Frontal cortex (tissue), 4 donors: Measurements from ENCODE around the gene POU2F2. TPM values are rescaled to one million over a fixed set of nuclear protein-coding genes. Genes with fewer than 3 reads are reported as not detected.

Experiments used
- DNase-seq, 2 donors: peaks; one replicate each; pipeline ENCODE4 v3.0.0; 2012; ENCODE audit warnings: low spot score in 2 of 2
- FAIRE-seq: peaks from 2 replicates; lab custom pipeline; 2012; peaks lifted over from hg19 to GRCh38; lab: Jason Lieb, UNC
- small RNA-seq: library from RNA; depleted of rRNA; stranded (forward); fragments of <200 nt; gene quantifications from one replicate; pipeline ENCODE3, GENCODE V24; 2014
- total RNA-seq: library from RNA; depleted of rRNA; stranded (reverse); fragments of >200 nt; gene quantifications from one replicate; pipeline ENCODE4 v1.2.3, GENCODE V29; 2014
- donor health status: control.
- donor health status: control.
- donor health status: control.

POU2F2 gene
- total RNA-seq, 1 donor from 2014 or later: 2.9 TPM

DNA sequence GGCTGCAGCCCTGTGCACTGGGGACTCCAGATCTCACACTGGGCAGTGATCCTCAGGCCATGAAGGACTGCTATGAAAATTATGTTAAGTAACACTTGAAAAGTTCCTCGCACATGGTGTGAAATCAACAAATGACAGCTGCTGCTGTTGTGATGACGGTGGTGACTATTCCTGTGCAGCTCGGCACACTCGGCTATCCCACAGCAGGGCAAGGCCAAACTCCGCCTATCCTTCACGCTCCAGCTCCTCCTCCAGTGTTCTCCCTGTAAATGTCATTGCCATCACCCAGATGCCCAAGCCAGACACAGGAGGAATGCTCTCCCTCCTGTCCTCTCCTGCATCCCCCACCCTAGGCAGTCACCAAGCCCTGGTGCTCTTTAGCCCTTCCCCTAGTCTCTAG lies 93.6 kb downstream of the POU2F2 start:
- DNase-seq (no peak), FAIRE-seq (no peak)

- no peak for DNase-seq
- FAIRE-seq: no peak
These were observed 94.6 kb downstream of the POU2F2 start for GRCh38 chr19:42037649-42038048.

Small RNA genes within 50 kb of the gene (small RNA-seq; reads per million reads assigned to genes)
- gene MIR4323: not detected

Other genes with a start within 250 kb of the POU2F2 start
- gene ARHGEF1, start 249.3 kb downstream of the POU2F2 start, total RNA-seq: 10.2 TPM
- not detected for gene ERFL, start 204.0 kb downstream of the POU2F2 start, total RNA-seq
- 90.9 TPM for gene RABAC1, start 173.1 kb downstream of the POU2F2 start, total RNA-seq
- 149 TPM for gene ATP1A3, start 138.2 kb downstream of the POU2F2 start, total RNA-seq
- gene GRIK5, start 62.2 kb downstream of the POU2F2 start, total RNA-seq: 13.9 TPM
- gene ZNF574, start 56.3 kb downstream of the POU2F2 start, total RNA-seq: 13.5 TPM
- 20.0 TPM for gene DEDD2, start 85.2 kb upstream of the POU2F2 start, total RNA-seq
- 4.1 TPM for gene ZNF526, start 87.9 kb upstream of the POU2F2 start, total RNA-seq
- gene GSK3A, start 110.2 kb upstream of the POU2F2 start, total RNA-seq: 16.3 TPM
- gene ERF, start 122.7 kb upstream of the POU2F2 start, total RNA-seq: 7.7 TPM
- 15.5 TPM for gene CIC, start 136.8 kb upstream of the POU2F2 start, total RNA-seq
- gene PRR19, start 169.7 kb upstream of the POU2F2 start, total RNA-seq: 2.0 TPM
- 242 TPM for gene PAFAH1B3, start 170.2 kb upstream of the POU2F2 start, total RNA-seq
- 35.1 TPM for gene TMEM145, start 180.9 kb upstream of the POU2F2 start, total RNA-seq
- gene MEGF8, start 193.2 kb upstream of the POU2F2 start, total RNA-seq: 35.9 TPM